ENCODE results near the gene GLYR1.
A peak's percentile ranks its signal among the peaks of the same experiment; 100 is the strongest.

The GLYR1 gene

GRCh38 chr16:4803401-4803844 is 43.7 kb downstream of the GLYR1 start:
- DNase-seq: no peak

DNA sequence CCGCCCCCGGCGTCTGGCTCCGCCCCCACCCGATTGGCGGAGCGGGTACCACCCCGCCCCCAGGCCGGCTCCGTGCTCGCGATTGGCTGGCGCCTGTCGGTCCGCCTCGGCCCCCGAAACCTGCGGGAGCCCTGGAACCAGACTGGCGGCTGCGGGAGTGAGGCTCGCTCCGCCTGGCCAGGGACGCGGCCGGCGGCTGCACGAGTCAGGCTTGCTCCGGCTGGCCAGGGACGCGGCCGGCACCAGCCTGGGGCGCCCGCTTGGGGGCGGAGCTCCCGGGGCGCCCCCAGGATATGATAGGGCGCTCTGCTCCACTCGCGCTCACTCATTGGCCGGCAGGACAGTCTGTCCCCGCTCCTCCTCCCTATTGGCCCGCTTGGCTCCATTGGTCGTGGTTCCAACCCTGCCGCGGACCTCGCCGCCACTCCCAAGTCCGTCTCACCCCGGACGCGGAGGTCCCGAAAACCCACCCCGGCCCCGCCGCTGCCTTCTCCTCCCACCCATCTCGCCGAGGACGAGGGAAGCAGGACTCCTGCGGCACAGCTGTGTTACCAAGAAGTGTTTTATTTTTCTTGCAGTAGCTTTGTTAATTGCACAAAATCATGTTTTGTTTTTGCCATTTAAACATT is 44.3 kb downstream of the GLYR1 start:
- peak; percentile 46 for DNase-seq

DNA sequence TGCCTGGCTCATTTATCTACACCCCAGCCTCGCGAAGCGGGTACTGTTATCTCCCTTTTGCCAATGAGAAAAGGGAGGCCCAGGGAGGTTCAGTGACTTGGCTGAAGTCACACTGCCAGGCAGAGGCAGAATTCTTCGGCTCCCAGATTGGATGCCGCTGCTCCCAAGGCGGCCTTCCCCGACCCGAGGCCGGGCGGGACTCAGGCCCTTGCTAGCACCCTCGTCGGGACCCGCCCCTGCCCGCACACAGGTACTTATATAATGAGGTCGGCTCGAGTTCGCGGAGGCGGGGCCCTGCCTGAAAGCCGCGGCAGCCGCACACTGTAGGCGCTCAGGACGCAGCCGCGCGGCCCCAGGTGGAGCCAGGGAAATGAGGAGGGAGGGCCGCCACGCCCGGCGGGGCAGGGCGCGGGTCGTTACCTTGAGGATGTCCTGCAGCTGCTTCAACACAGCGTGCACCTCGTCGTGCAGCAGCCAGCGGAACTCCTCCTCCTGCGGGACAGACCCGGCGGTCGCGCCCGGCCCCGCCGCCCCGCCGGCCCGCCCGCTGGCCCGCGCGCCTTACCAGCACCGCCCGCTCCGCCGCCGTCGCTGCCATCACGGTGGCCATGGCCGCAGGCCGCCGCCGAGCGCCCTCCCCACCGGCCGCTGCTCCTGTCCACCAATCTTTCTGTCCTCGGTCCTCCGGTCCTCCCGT is 45.0 kb downstream of the GLYR1 start, which contains the start of gene ROGDI:
TSS of gene ROGDI (minus strand) at position 672 of the 697 bp plus-strand sequence. CDS start at position 610, 62 bp downstream.
- DNase-seq: peak; percentile 36

DNA sequence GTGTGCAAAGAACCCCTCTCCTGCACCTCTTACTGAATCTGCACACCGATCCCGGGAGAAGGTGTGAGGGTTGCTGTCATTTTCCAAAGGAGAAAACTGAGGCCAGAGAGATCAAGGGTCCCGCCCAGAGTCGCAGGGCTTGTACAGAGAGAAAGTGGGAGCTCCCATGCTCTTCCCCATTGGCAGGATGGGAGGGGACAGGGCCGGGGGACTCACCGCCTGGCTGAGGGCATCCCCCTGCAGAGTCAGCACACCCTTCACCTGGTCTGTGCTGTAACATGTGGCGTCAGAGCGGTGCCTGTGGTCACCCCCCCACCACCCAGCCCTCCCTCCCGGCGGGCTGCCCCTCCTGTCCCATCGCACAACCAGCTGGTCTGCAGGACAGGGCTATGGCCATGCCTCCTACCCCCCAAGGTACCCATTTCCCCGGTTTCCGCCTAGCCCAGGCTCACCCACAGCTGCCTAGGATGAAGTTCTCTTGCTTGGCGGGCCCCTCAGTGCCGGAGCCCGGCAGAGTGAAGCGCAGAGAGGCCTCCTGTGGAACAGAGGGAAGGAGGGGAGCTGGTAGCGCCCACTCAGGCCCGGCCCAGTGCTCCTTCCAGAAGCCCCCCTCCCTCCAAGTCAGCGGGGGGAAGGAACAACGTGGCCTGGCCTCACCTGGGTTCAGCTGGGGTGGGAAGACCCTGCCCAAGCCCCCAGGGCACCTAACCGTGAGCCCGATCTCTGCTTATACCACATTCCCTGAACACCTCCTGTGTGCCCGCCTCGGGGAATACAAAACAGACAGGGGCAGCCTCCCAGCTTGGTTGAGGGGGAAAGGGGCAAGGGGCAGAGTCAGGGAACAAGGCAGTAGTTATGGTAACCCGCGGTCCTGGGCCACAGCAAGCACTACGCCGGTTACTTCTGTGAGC is 45.8 kb downstream of the GLYR1 start:
- no peak for DNase-seq

DNA sequence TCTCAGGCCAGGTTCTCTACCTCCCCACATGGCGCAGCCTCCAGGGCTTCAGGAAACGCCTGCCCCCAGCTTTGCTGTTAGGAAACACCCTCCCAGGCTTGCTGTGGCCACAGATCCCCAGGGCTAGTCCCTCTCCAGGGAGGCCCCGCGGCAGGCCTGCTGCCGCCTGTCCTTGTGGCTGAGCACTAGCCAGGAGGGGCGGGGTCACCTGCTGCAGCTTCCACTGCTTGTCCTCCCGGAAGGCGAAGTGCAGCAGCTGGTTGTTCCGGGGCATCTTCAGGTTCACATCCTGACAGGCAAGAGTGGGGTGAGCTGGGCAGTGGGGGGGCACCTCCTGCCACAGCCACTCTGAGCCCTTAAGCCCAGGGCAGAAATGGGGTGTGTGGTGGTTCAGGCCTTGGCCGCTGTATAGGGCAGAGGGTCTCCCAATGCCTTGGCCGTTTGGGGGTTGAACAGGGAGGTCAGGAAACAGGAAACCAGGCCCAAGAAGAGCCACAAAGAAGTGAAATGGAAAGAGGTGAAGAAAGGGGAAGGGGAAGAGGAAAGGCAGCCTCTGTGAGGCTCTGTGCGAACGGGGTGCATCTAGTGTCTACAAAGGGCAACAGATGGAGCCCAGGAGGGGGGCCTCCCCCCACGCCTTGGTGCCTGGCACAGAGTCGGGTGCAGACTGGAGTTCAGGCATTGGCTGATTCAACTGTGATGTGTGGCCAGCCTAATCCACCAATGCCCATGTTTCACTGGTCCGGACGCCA is 46.6 kb downstream of the GLYR1 start:
- no peak for DNase-seq

- no peak for DNase-seq
Measured at GRCh38 chr16:4799171-4799855, 47.8 kb downstream of the GLYR1 start.

DNA sequence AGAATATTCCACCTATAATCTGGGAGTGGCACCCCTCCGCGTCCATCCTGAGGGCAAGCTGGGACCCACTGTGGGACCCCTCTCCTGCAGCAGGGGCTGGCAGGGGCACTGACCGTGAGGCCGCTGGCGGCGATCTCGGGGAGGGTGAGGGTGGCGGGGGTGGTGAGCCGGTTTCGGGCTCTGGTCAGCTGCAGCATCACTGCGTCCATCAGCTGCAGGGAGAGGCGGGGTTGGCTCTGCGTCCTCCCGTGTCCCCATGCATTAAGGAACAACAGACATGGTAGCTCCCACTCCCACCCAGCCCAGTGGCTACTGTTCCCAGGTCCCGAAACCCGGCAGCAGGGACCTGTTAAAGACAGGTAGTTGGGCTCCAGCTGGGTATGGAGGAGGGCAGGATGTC is 48.6 kb downstream of the GLYR1 start:
- no peak for DNase-seq

- no peak for DNase-seq
Measured at GRCh38 chr16:4797805-4798252, 49.3 kb downstream of the GLYR1 start.

- DNase-seq: no peak
Measured at GRCh38 chr16:4796982-4797804, 49.9 kb downstream of the GLYR1 start.

- no peak for DNase-seq
Measured at GRCh38 chr16:4795828-4796572, 51.1 kb downstream of the GLYR1 start.

DNA sequence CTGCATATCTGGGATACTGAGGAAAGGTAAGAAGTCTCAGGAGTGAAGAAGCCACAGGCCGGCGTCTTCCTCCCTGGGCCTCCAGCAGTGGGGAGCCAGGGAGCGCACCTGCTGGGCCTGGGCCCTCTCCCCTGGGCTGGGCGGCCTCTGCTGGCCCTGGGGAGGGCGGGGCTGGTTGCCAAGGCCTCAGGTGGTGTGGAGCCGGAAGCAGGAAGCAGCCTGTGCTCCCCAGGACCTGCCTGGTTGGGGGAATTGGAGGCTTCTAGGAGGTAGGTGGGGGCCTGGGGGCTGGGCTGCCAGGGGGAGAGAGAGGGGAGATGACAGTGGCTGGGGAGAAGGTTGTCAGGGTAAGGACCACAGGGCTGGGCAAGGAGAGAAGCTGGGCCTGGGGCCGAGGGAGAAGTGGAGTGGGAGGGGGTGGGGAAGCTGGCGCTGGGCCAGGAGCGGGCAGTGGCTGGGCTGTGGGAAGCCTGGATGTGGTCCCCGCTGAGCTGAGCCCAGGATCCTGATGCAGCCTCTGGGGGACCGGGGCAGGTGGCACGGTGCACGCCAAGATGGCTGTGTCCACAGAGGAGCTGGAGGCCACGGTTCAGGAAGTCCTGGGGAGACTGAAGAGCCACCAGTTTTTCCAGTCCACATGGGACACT is 51.8 kb downstream of the GLYR1 start, which contains the start of gene SMIM22:
TSS of gene SMIM22 (plus strand) at position 189 of the 647 bp plus-strand sequence. CDS start at position 555, 366 bp downstream.
- no peak for DNase-seq

- no peak for DNase-seq
Measured at GRCh38 chr16:4792951-4793513, 54.1 kb downstream of the GLYR1 start.

DNA sequence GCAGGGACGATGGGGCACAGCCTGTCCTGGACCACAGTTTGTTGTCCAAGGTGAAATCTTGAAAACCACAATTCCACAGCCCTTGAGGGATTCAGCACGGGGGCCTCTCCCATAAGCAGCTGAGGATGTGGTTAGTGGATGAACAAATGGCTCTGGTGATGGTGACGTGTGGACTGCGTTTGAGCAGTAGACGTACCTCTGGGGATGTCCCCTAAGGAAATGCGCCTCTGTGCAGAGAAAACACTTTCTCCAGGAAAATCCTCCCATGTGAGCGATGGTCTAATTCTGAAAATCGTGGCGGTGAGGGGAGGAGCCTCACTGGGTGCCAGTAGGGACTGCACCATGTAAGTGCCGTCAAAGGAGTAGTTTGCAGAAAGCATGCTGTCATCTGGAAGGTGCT is 56.2 kb downstream of the GLYR1 start:
- no peak for DNase-seq

- no peak for DNase-seq
Measured at GRCh38 chr16:4790261-4790660, 56.8 kb downstream of the GLYR1 start.

DNA sequence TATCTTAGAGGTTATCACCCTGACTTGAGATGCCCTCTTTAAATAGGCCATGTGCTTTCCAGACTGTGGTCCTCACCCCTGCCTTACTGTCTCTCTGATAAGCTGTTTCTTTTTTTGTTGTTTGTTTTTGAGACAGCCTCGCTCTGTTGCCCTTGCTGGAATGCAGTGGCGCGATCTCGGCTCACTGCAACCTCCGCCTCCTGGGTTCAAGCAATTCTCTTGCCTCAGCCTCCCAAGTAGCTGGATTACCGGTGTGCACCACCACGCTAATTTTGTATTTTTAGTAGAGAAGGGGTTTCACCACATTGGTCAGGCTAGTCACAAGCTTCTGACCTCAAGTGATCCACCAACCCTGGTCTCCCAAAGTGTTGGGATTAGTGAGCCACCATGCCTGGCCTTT is 58.2 kb downstream of the GLYR1 start:
- no peak for DNase-seq

DNA sequence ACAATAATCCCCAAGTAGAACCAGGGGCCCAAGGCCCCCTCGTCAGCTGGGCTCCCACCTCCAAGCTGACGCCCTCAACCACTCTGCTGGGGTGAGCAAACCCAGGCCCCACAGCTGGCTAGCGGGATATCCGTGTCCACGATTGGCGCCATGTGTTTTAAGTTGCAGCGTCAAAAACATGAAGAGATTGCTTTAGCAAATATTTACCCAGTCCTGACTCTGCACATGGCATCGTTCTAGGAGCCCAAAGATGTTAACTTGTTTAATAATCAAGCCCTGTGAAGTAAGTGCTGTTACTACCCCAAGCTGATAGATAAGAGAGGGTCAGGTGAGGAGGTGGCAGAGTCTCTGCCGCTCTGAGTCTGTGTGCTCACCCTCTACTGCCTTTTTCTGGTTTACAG is 58.6 kb downstream of the GLYR1 start:
- DNase-seq: no peak

GRCh38 chr16:4787627-4788482 is 59.2 kb downstream of the GLYR1 start, which contains the start of gene SEPTIN12:
TSS of gene SEPTIN12 (minus strand) at chr16:4788345. CDS start at chr16:4787645, 700 bp downstream.
- DNase-seq: no peak

- no peak for DNase-seq
Measured at GRCh38 chr16:4787068-4787467, 60.0 kb downstream of the GLYR1 start.

All from NCI-H1048 (cell line).